GM10847 (cell line): ENCODE measurements around the gene MBLAC1.

Experiments used
- POLR2A ChIP-seq: IDR thresholded peaks from 2 replicates; pipeline ENCODE4 v1.6.1; 2011; ENCODE audit not compliant: insufficient read length; ENCODE audit errors: extremely low read depth

MBLAC1 gene

DNA sequence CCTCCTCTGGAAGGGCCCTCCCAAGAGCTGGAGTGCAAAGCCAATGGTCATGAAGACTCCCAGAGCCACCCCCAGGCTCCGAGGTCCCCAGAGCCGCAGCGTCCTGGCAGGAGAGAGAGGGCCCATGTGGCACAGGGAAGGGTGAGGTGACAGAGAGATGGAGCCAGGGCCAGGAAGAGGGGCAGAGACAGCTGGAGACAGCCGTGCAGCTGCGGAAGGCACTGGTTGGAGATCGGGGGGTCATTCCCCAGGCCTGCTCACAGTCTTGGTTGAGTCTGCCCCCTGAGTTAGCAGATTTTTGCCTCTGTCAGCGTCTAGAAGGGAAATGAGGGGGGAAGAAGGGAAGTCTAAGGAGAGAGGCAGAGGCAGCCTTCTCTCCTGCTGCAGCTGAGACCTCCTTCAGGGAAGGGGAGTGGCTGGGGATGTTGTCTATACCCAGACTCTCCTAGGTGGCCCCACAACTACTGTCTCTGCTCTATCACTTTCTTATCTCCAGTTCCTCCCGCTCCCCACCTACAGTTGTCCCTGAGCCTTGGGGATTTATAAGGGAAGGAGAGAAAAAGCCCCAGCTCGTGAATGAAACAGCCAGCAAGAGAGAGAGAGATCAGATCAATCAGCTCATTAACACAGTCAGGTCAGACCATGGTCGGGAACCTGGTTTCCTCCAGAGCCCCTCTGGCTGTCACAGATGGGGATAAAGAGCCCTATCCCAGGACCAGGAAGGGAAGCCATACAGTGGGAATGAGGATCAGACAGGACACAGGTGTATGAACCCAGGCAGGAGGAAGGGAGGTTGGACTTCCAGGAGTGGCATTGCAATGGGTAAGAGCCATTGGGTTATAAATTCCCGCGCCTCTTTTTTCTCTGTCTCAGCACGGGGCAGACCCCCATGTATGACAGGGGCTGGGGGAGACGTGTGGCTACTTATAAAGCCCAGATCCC, 40.5 kb downstream of the MBLAC1 start:
- no peak for TF ChIP-seq POLR2A

- no peak for TF ChIP-seq POLR2A
Measured at GRCh38 chr7:100167912-100168323, 41.2 kb downstream of the MBLAC1 start.

DNA sequence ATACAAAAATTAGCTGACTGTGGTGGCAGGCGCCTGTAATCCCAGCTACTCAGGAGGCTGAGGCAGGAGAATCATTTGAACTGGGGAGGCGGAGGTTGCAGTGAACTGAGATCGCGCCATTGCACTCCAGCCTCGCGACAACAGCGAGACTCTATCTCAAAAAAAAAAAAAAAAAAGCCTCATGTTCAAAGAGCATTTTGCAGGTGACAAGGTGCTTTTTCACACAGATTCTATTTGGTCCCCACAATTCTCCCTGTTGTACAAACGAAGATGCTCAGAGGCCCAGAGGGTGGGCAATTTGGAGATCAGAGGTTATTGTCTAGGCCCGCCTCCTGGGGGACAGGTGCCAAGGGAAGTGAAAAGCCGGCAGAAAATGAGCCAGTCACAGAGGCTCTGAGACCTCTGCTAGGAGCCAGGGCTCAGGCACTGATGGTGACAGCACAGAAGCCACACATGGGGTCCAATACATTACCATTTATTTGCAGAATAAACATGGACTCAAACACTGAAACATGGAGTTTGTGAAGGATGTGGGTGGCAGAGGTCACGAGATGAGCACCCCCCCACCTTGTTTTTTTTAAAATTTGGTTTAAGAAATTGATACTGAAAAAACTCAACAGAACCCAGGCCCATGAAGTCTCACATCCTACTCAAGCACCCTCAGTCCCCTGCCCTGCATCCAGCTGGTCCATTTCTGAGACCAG, 42.5 kb downstream of the MBLAC1 start:
- TF ChIP-seq POLR2A = no peak

DNA sequence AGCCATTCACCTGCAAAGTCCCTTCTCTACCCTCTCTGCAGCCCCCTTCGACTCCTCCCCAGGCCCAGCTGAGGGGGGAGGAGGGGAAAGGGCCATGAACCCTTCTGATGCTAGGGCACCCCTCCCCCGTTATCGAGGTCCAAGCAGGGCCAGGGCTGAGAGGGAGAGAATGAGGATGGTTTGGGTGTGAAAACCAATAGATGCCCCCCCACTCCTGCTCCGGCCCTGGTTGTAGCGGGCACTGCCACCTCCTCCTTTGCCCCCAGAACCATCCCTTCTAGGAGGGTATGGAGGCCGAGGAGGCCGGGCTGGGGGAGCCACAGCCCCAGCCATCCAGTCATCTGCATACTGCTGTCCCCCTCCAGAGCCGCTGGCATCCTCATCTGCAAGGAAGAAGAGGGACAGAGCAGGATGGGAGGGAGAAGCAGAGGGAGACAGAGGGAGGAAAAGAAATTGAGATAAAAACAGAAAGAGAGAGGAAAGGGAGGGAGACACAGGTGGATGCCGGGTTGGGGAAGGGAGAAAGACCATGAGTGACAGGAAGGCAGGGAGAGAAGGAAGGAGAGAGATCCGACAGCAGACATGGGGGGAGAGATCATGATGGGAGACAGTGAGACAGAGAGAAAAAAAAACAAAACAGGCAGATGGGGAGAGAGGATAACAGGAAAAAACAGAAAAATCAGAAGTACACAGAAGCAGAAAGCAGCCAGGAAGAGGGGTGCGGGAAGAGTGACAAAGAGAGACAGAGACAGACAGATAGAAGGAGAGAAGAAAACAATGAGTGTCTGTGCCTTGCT, 43.5 kb downstream of the MBLAC1 start:
- TF ChIP-seq POLR2A = no peak

GRCh38 chr7:100171087-100171681, 44.4 kb downstream of the MBLAC1 start:
- no peak for TF ChIP-seq POLR2A

GRCh38 chr7:100171840-100172239, 45.1 kb downstream of the MBLAC1 start:
- no peak for TF ChIP-seq POLR2A

GRCh38 chr7:100173806-100174495, 47.2 kb downstream of the MBLAC1 start:
- no peak for TF ChIP-seq POLR2A

DNA sequence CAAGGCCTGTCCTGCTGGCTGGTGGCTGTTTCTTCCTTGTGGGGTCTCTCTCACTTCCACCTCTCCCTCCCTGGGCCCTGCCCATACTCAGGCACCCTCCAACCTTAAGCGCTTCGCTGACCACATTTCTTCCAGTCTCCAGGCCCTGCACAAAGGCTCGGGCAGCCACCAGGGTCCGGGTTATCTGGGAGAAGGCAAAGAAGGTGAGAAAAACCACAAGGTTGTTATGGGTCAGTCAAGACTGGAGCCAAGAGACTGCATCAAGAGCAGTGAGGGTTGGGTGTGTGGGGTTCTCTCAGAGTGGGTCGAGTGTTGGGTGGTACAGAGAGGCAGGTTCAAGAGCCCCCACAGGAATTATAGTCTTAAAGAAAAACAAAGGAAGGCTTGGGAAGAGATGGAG, 47.8 kb downstream of the MBLAC1 start:
- no peak for TF ChIP-seq POLR2A

GRCh38 chr7:100175296-100175935, 48.6 kb downstream of the MBLAC1 start:
- no peak for TF ChIP-seq POLR2A

- TF ChIP-seq POLR2A = no peak
Measured at GRCh38 chr7:100176096-100177044, 49.6 kb downstream of the MBLAC1 start.

- TF ChIP-seq POLR2A = no peak
Measured at GRCh38 chr7:100177045-100178001, 50.6 kb downstream of the MBLAC1 start, which contains the start of the genes GPC2 and STAG3. Gene GPC2 (minus strand): TSS chr7:100177381. CDS start chr7:100177199, 182 bp downstream. Gene STAG3 (plus strand): TSS chr7:100177918. CDS start chr7:100180557, 2,639 bp downstream.
